ENCODE results near the gene PDILT. TPM values are rescaled to one million over a fixed set of nuclear protein-coding genes. Genes with fewer than 3 reads are reported as not detected.

PDILT gene
- total RNA-seq, 1 experiment from 2014 or later: not detected

DNA sequence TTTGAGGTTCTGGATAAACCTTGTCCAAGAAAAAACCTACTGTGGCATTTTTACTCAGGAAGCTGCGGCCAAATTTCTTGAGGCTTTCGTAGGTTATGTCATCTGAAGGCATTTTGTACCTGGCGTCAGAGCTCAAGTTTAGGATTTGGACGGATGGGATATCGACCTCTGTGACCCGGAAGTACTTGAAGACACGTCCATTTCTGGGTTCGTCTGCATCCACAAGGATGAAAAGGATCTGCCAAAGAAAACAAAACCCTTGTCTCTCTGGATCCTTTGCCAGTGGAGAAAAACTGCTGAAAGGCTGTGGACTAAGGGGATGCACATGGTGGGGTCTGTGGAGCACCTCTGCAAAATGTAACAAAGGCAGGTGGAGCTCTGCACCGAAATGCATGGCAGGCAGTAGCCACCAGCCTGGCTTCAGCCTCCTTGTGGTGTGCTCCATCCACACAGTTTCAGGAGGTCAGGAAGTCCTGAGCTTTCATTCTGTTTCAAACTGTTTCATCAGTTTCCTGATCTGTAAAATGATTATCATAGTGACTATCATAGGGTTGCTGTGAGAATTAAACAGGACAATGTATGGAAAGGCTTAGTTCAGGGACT, 35.0 kb downstream of the PDILT start:
- Histone ChIP-seq H3K36me3 (ENCODE audit: low read depth, low read length) (no peaks in the 10 kb centered on the region), H3K9me2 (replicated peaks; ENCODE audit: low read length) (no peaks in the 10 kb centered on the region), H3K4me1 (ENCODE audit: insufficient read depth, low read length) (no peaks in the 10 kb centered on the region), H3K27me3 (ENCODE audit: low read length) (no peaks in the 10 kb centered on the region), H3K9me3 (ENCODE audit: low read length) (no peaks in the 10 kb centered on the region), H3K9ac (ENCODE audit: low read length) (no peak overlapping the region), H3K79me2 (ENCODE audit: low read length) (no peaks in the 10 kb centered on the region), H2AFZ (ENCODE audit: low read length) (no peak overlapping the region), H3K4me3 (ENCODE audit: low read length) (no peak overlapping the region), H3K27ac (ENCODE audit: low read length) (no peak overlapping the region), H4K20me1 (ENCODE audit: low read length) (no peaks in the 10 kb centered on the region), H3K4me2 (ENCODE audit: low read length) (no peak overlapping the region), H3F3A (ENCODE audit: low read length, unreplicated experiment) (no peaks in the 10 kb centered on the region)
- intact Hi-C loops (cut with micrococcal nuclease): no loop called here
- DNase-seq: no peak
- ChIA-PET CTCF (no interaction called here), POLR2A (ENCODE audit: unreplicated experiment) (no interaction called here)
- TF ChIP-seq, protein P1, sequence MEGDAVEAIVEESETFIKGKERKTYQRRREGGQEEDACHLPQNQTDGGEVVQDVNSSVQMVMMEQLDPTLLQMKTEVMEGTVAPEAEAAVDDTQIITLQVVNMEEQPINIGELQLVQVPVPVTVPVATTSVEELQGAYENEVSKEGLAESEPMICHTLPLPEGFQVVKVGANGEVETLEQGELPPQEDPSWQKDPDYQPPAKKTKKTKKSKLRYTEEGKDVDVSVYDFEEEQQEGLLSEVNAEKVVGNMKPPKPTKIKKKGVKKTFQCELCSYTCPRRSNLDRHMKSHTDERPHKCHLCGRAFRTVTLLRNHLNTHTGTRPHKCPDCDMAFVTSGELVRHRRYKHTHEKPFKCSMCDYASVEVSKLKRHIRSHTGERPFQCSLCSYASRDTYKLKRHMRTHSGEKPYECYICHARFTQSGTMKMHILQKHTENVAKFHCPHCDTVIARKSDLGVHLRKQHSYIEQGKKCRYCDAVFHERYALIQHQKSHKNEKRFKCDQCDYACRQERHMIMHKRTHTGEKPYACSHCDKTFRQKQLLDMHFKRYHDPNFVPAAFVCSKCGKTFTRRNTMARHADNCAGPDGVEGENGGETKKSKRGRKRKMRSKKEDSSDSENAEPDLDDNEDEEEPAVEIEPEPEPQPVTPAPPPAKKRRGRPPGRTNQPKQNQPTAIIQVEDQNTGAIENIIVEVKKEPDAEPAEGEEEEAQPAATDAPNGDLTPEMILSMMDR (conservative IDR thresholded peaks at IDR 0.05; ENCODE audit: low read depth, low read length): no peak
- TF ChIP-seq EZH2 (IDR thresholded peaks at IDR 0.05; ENCODE audit: low read length, unreplicated experiment) (no peak), EZH2phosphoT487 (IDR thresholded peaks at IDR 0.05; ENCODE audit: borderline replicate concordance, low read length) (no peak)
- no TSS peak for BruUV-seq (replicated peaks)
- no peak for ATAC-seq

DNA sequence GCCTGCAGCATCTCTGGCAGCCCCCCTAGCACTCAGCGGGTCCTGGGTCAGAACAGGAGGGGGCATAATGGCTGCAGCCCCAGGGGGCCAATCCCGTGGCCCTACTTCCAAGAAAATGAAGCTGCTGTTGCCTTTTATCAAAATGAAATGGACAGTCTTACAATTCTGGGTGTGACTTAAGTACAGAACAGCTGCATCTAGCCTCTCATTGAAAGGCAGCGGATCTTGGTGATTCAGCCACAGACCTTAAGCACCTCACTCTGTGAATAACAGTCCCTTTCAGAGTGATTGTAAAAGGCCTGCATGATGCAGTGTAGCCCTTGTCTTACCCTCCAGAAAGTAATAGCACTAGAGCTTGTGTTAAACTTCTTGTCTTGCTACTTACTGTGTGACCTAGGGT, 40.5 kb downstream of the PDILT start:
- Histone ChIP-seq H3K4me2 (ENCODE audit: low read length) (no peak overlapping the region), H3K79me2 (ENCODE audit: low read length) (no peaks in the 10 kb centered on the region), H4K20me1 (ENCODE audit: low read length) (no peaks in the 10 kb centered on the region), H3K9me3 (ENCODE audit: low read length) (no peaks in the 10 kb centered on the region), H3K4me1 (ENCODE audit: insufficient read depth, low read length) (no peaks in the 10 kb centered on the region), H3K9me2 (replicated peaks; ENCODE audit: low read length) (no peaks in the 10 kb centered on the region), H3K9ac (ENCODE audit: low read length) (no peak overlapping the region), H2AFZ (ENCODE audit: low read length) (no peak overlapping the region), H3K4me3 (ENCODE audit: low read length) (no peak overlapping the region), H3K27me3 (ENCODE audit: low read length) (no peaks in the 10 kb centered on the region), H3F3A (ENCODE audit: low read length, unreplicated experiment) (no peaks in the 10 kb centered on the region), H3K36me3 (ENCODE audit: low read depth, low read length) (no peaks in the 10 kb centered on the region), H3K27ac (ENCODE audit: low read length) (no peak overlapping the region)
- TF ChIP-seq, protein P1 (conservative IDR thresholded peaks at IDR 0.05; ENCODE audit: low read depth, low read length): no peak
- TF ChIP-seq EZH2phosphoT487 (IDR thresholded peaks at IDR 0.05; ENCODE audit: borderline replicate concordance, low read length) (no peak), EZH2 (IDR thresholded peaks at IDR 0.05; ENCODE audit: low read length, unreplicated experiment) (no peak)
- ChIA-PET CTCF (no interaction called here), POLR2A (ENCODE audit: unreplicated experiment) (no interaction called here)
- BruUV-seq (replicated peaks): no TSS peak
- intact Hi-C loops (cut with micrococcal nuclease): no loop called here
- ATAC-seq (no peak), DNase-seq (no peak)

DNA sequence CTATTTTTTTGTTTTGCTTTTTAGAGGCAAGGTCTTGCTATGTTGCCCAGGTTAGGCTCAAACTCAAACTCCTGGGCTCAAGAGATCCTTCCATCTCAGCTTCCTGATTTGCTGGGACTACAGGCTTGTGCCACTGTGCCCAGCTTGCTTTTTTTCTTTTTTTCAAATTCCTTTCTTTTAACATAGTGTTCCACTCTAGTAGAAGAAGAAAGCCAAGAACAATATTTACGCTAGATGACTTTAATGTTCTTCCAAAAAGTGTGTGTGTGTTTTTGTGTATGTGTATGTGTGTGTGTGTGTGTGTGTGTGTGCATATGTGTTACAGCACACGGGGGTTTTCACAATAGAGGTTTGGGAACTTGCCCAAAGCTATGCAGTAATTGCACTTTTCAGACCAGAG, 41.3 kb downstream of the PDILT start:
- no peaks in the 10 kb centered on the region for H3K27me3 ChIP-seq (ENCODE audit: low read length)
- no peaks in the 10 kb centered on the region for H3K9me3 ChIP-seq (ENCODE audit: low read length)
- intact Hi-C loops (cut with micrococcal nuclease): no loop called here
- no peak for ATAC-seq
- H3K4me2 ChIP-seq (ENCODE audit: low read length): no peak overlapping the region
- no peaks in the 10 kb centered on the region for H3F3A ChIP-seq (ENCODE audit: low read length, unreplicated experiment)
- no TSS peak for BruUV-seq (replicated peaks)
- H3K9ac ChIP-seq (ENCODE audit: low read length): no peak overlapping the region
- no peak overlapping the region for H3K4me3 ChIP-seq (ENCODE audit: low read length)
- DNase-seq: no peak
- H3K36me3 ChIP-seq (ENCODE audit: low read depth, low read length): no peaks in the 10 kb centered on the region
- H4K20me1 ChIP-seq (ENCODE audit: low read length): no peaks in the 10 kb centered on the region
- POLR2A ChIA-PET (ENCODE audit: unreplicated experiment): no interaction called here
- no peaks in the 10 kb centered on the region for H3K9me2 ChIP-seq (replicated peaks; ENCODE audit: low read length)
- TF ChIP-seq EZH2phosphoT487 (IDR thresholded peaks at IDR 0.05; ENCODE audit: borderline replicate concordance, low read length) (no peak), EZH2 (IDR thresholded peaks at IDR 0.05; ENCODE audit: low read length, unreplicated experiment) (no peak)
- CTCF ChIA-PET: no interaction called here
- H3K79me2 ChIP-seq (ENCODE audit: low read length): no peaks in the 10 kb centered on the region
- H3K27ac ChIP-seq (ENCODE audit: low read length): no peak overlapping the region
- H2AFZ ChIP-seq (ENCODE audit: low read length): no peak overlapping the region
- H3K4me1 ChIP-seq (ENCODE audit: insufficient read depth, low read length): no peaks in the 10 kb centered on the region
